Breast epithelium (tissue), 3 donors: ENCODE data around the gene ABL2.

Experiments
- CTCF ChIP-seq, 3 donors: fragments of 450-650 bp; IDR thresholded peaks; one replicate each; pipeline ENCODE4 v1.5.1; 2016 to 2017; ENCODE audit warnings: antibody characterized with exemption in 3 of 3, mild to moderate bottlenecking in 3 of 3, moderate library complexity in 3 of 3
- POLR2A ChIP-seq: fragments of 450-650 bp; IDR thresholded peaks from one replicate; pipeline ENCODE4 v1.6.1; 2016; ENCODE audit warnings: antibody characterized with exemption, mild to moderate bottlenecking, moderate library complexity
- POLR2AphosphoS5 ChIP-seq, 3 donors: sonication (generic); formaldehyde crosslinking; IDR thresholded peaks; one replicate each; pipeline ENCODE4 v1.6.1; 2017; ENCODE audit warnings: antibody characterized with exemption in 3 of 3

DNA sequence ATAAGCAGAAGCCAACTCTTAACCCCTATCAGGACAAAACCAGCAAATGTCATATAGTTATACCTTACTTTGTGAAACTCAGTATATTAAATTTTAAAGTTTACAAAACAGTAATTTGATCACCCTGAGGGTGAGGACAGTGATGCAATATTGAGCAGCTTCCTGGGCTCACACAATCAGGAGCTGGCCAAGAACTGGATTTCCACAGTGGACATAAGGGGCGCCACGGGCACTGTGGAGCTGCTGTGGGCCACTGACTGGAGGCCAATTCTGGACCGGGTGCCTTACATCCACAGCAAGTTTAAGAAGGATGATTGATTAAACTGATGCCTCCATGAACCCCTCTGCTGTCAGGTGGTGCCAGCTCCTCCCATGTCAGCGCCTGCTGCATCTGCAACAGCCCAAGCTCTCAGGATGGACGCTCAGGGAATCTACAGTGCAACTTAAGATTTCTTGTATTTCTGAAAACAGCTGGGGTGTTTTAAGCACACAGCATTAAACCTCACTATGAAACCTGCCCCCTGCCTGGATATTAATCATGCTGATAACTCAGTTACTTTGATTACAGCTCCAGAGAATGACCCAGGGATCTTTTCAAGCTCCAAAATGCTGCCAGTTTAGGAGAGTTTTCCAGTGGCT is 91.7 kb downstream of the ABL2 start:
- TF ChIP-seq POLR2A (no peak), CTCF (IDR thresholded peaks at IDR 0.05) (no peak), POLR2AphosphoS5 (IDR thresholded peaks at IDR 0.05) (no peak)
